HepG2 (cell line): ENCODE measurements around the gene NAPG. TPM values are rescaled to one million over a fixed set of nuclear protein-coding genes. Genes with fewer than 3 reads are reported as not detected.

Experiments
- ATAC-seq: fragments of 200-7000 bp; cut with Tn5 transposase; 3 replicates; pipeline ENCODE4 v1.9.1; 2020; ENCODE audit warnings: mild to moderate bottlenecking, moderate library complexity
- Bru-seq: library from RNA; stranded (reverse); fragments of 400-500 nt; gene quantifications from one replicate; lab custom pipeline; 2021; lab: Mats Ljungman, UMichigan
- BruChase-seq, 2 experiments: library from RNA; stranded (reverse); fragments of 400-500 nt; gene quantifications; one replicate each; lab custom pipeline; 2021; lab: Mats Ljungman, UMichigan
- BruUV-seq: library from RNA; stranded (reverse); fragments of 400-500 nt; replicated peaks from 2 replicates; lab custom pipeline; 2021; lab: Mats Ljungman, UMichigan
- CTCF ChIA-PET: fragments of 300-600 bp; formaldehyde crosslinking; extraction: SDS; loops from one replicate; lab custom pipeline; 2021; ENCODE audit warnings: low total read pairs, inconsistent platforms, low intra/inter-chr PET ratio; lab: Yijun Ruan, JAX
- POLR2A ChIA-PET: fragments of 350-600 bp; sonication (Branson Sonifier 250); formaldehyde crosslinking; loops from one replicate; lab custom pipeline; 2020; ENCODE audit warnings: antibody characterized with exemption, inconsistent platforms; lab: Yijun Ruan, JAX
- DNase-seq: peaks from one replicate; pipeline ENCODE4 v3.0.0-alpha.2; 2015; ENCODE audit warnings: low spot score
- FAIRE-seq: peaks from 3 replicates; lab custom pipeline; 2011; peaks lifted over from hg19 to GRCh38; lab: Jason Lieb, UNC
- H2AFZ ChIP-seq: one replicate; pipeline ENCODE4 v1.6.1; 2011; ENCODE audit warnings: low read length, inconsistent platforms
- H3K27ac ChIP-seq: fragments of 300-600 bp; 3 replicates; pipeline ENCODE4 v1.8.0; 2011; ENCODE audit warnings: mixed run types, mild to moderate bottlenecking, mixed read lengths, low read length, inconsistent platforms; ENCODE audit not compliant: insufficient read depth; ENCODE audit errors: extremely low read length
- H3K27me3 ChIP-seq, 2 experiments: fragments of 200-600 bp in 1 of 2; 2 replicates in 1 of 2; 3 replicates in 1 of 2; pipeline versions ENCODE4 v1.6.0 to v1.8.0; 2011; ENCODE audit warnings: low read length in 2 of 2, mild to moderate bottlenecking in 2 of 2, moderate library complexity in 2 of 2, inconsistent platforms in 1 of 2; ENCODE audit not compliant: insufficient read depth in 2 of 2, control insufficient read depth in 1 of 2
- H3K36me3 ChIP-seq, 2 experiments: fragments of 200-600 bp in 1 of 2; replicated peaks in 1 of 2; 2 replicates in 1 of 2; 3 replicates in 1 of 2; pipeline versions ENCODE4 v1.5.1 to v1.8.0; 2011; ENCODE audit warnings: low read length in 2 of 2, inconsistent platforms in 1 of 2; ENCODE audit not compliant: insufficient read depth in 2 of 2, control insufficient read depth in 1 of 2
- H3K4me1 ChIP-seq: 2 replicates; pipeline ENCODE4 v1.5.1; 2012; ENCODE audit warnings: low read length, inconsistent platforms; ENCODE audit not compliant: insufficient read depth
- H3K4me2 ChIP-seq: 2 replicates; pipeline ENCODE4 v1.6.0; 2011; ENCODE audit warnings: low read depth, low read length, inconsistent platforms
- H3K4me3 ChIP-seq, 3 experiments: fragments of 200-600 bp in 1 of 3; sonication (generic), shearing (Covaris generic) in 1 of 3; replicated peaks in 1 of 3; 2 replicates each; pipeline ENCODE4 v1.5.1; 2011 to 2016; ENCODE audit warnings: low read length in 3 of 3, inconsistent platforms in 2 of 3, low read depth in 2 of 3, mild to moderate bottlenecking in 2 of 3, control low read depth in 1 of 3, mixed read lengths in 1 of 3; ENCODE audit not compliant: insufficient read depth in 1 of 3
- H3K79me2 ChIP-seq: one replicate; pipeline ENCODE4 v1.6.1; 2011; ENCODE audit warnings: low read length, inconsistent platforms; ENCODE audit not compliant: insufficient read depth
- H3K9ac ChIP-seq: 2 replicates; pipeline ENCODE4 v1.6.0; 2011; ENCODE audit warnings: mild to moderate bottlenecking, low read depth, low read length, inconsistent platforms; ENCODE audit not compliant: insufficient read depth
- H3K9me3 ChIP-seq: 2 replicates; pipeline ENCODE4 v1.5.1; 2012; ENCODE audit warnings: mild to moderate bottlenecking, low read length
- H4K20me1 ChIP-seq: 2 replicates; pipeline ENCODE4 v1.6.0; 2011; ENCODE audit warnings: inconsistent platforms, mild to moderate bottlenecking, low read length, moderate library complexity; ENCODE audit not compliant: insufficient read depth
- FOXP1 ChIP-seq, 2 experiments: fragments of 450-650 bp in 1 of 2; IDR thresholded peaks; 2 replicates each; pipeline ENCODE4 v1.6.1; 2017 to 2018; ENCODE audit warnings: antibody characterized with exemption in 1 of 2
- MED8 ChIP-seq: sonication (generic); formaldehyde crosslinking; IDR thresholded peaks from 2 replicates; pipeline ENCODE4 v1.8.1; 2023; ENCODE audit warnings: mild to moderate bottlenecking, missing genetic modification reagents; ENCODE audit not compliant: insufficient replicate concordance
- NCOA2 ChIP-seq: sonication (generic); formaldehyde crosslinking; IDR thresholded peaks from 2 replicates; pipeline ENCODE4 v1.8.0; 2022; ENCODE audit warnings: inconsistent platforms
- NFATC3 ChIP-seq: sonication (generic); formaldehyde crosslinking; IDR thresholded peaks from 2 replicates; pipeline ENCODE4 v1.5.1; 2020; ENCODE audit warnings: mild to moderate bottlenecking, missing genetic modification reagents
- SOX6 ChIP-seq, 2 experiments: fragments of 450-650 bp in 1 of 2; sonication (generic) in 1 of 2; formaldehyde crosslinking in 1 of 2; IDR thresholded peaks; 2 replicates each; pipeline versions ENCODE4 v1.4.0 to v1.6.1; 2017 to 2020; ENCODE audit warnings: antibody characterized with exemption in 1 of 2, mild to moderate bottlenecking in 1 of 2, missing genetic modification reagents in 1 of 2
- SRSF1 ChIP-seq: fragments of 200-400 bp; formaldehyde crosslinking; optimal IDR thresholded peaks from 2 replicates; pipeline ENCODE3; 2017; ENCODE audit warnings: mild to moderate bottlenecking, low read depth, low read length, moderate library complexity
- ZNF484 ChIP-seq: sonication (generic); formaldehyde crosslinking; IDR thresholded peaks from 2 replicates; pipeline ENCODE4 v1.5.1; 2020; ENCODE audit warnings: mild to moderate bottlenecking, low read depth, missing genetic modification reagents, borderline replicate concordance
- ZNF550 ChIP-seq: sonication (generic); formaldehyde crosslinking; IDR thresholded peaks from 2 replicates; pipeline ENCODE4 v1.4.0; 2020; ENCODE audit warnings: mild to moderate bottlenecking, missing genetic modification reagents, borderline replicate concordance
- WGBS: methylation state at CpG from one replicate; pipeline ENCODE4 v1.1.6; 2017; ENCODE audit warnings: low lambda C conversion rate; 5-methylcytosine and 5-hydroxymethylcytosine counted together
- in situ Hi-C: cut with HindIII; loops from 2 replicates; pipeline ENCODE4 v1.10.0; 2017; ENCODE audit warnings: low pct_unique_long_range_greater_than_20kb; ENCODE audit not compliant: extremely low pct_ligation_motif_present
- intact Hi-C: fragments of 100-400 bp; cut with micrococcal nuclease; formaldehyde crosslinking; loops from one replicate; pipeline ENCODE4 v1.10.0; 2022; ENCODE audit not compliant: unreplicated experiment
- long read RNA-seq, 2 experiments: library from RNA in 1 of 2; library from polyadenylated mRNA in 1 of 2; stranded (forward) in 1 of 2; unstranded in 1 of 2; transcript quantifications; one replicate each; pipeline ENCODE4 v2.0.0, GENCODE V29; 2019 to 2022
- polyA minus RNA-seq, 3 experiments: library from RNA; depleted of rRNA, polyadenylated mRNA; stranded (reverse); fragments of >200 nt; gene quantifications; 2 replicates each; pipeline ENCODE4 v1.2.3, GENCODE V29; 2011; ENCODE audit warnings: low replicate concordance in 1 of 3
- polyA plus RNA-seq, 8 experiments: library from polyadenylated mRNA; depleted of rRNA in 3 of 8; stranded (reverse) in 7 of 8; unstranded in 1 of 8; fragments of >200 nt; fragmentation: Illumina TruSeq in 4 of 8; extraction: Trizol in 4 of 8; gene quantifications; 2 replicates each; pipeline versions ENCODE4 v1.2.1 to v1.2.3, GENCODE V29; 2011 to 2016; ENCODE audit warnings: low read depth in 4 of 8, missing spikeins in 1 of 8, mixed read lengths in 1 of 8; ENCODE audit not compliant: insufficient read depth in 1 of 8
- total RNA-seq, 5 experiments: library from RNA; depleted of rRNA; stranded (reverse); fragments of >200 nt; fragmentation: Illumina TruSeq; extraction: Trizol; gene quantifications; 2 replicates each; pipeline ENCODE4 v1.2.3, GENCODE V29; 2016; ENCODE audit warnings: low read depth in 1 of 5
- TF ChIP-seq, protein P1 (sequence below): sonication (generic); formaldehyde crosslinking; IDR thresholded peaks from 2 replicates; pipeline ENCODE4 v1.4.0; 2020; ENCODE audit warnings: missing genetic modification reagents, borderline replicate concordance
- TF ChIP-seq, protein P2 (sequence below), 2 experiments: sonication (generic) in 1 of 2; formaldehyde crosslinking in 1 of 2; IDR thresholded peaks; 2 replicates each; pipeline versions ENCODE4 v1.4.0 to v1.6.1; 2018 to 2020; ENCODE audit warnings: missing genetic modification reagents in 2 of 2, borderline replicate concordance in 1 of 2, low read depth in 1 of 2, mild to moderate bottlenecking in 1 of 2, missing biosample characterization in 1 of 2

The NAPG gene
- 34.4 and 46.0 TPM in 2 replicates for total RNA-seq (2016; rRNA removed; fragmentation: Illumina TruSeq; extraction: Trizol)
- 13.1 and 18.0 TPM in 2 replicates for total RNA-seq (2016; cell fraction: cytosol; rRNA removed; fragmentation: Illumina TruSeq; extraction: Trizol; ENCODE audit: low read depth)
- 33.7 and 49.2 TPM in 2 replicates for total RNA-seq (2016; cell fraction: insoluble cytoplasmic fraction; rRNA removed; fragmentation: Illumina TruSeq; extraction: Trizol)
- 16.7 and 21.2 TPM in 2 replicates for total RNA-seq (2016; cell fraction: membrane; rRNA removed; fragmentation: Illumina TruSeq; extraction: Trizol)
- total RNA-seq (2016; cell fraction: nucleus; rRNA removed; fragmentation: Illumina TruSeq; extraction: Trizol), result 34.5 and 35.6 TPM in 2 replicates
- polyA plus RNA-seq (2011; rRNA removed), result 17.0 and 19.8 TPM in 2 replicates
- polyA plus RNA-seq (2011; cell fraction: cytosol; rRNA removed), result 7.7 and 11.1 TPM in 2 replicates
- polyA plus RNA-seq (2011; cell fraction: nucleus; rRNA removed), result 10.3 and 13.3 TPM in 2 replicates
- polyA plus RNA-seq (2012), result 15.2 and 17.1 TPM in 2 replicates
- polyA plus RNA-seq (2016; cell fraction: cytosol; fragmentation: Illumina TruSeq; extraction: Trizol; ENCODE audit: low read depth), result 3.7 and 4.1 TPM in 2 replicates
- polyA plus RNA-seq (2016; cell fraction: insoluble cytoplasmic fraction; fragmentation: Illumina TruSeq; extraction: Trizol; ENCODE audit: low read depth), result 31.6 and 34.5 TPM in 2 replicates
- 7.1 and 7.2 TPM in 2 replicates for polyA plus RNA-seq (2016; cell fraction: membrane; fragmentation: Illumina TruSeq; extraction: Trizol; ENCODE audit: low read depth)
- polyA plus RNA-seq (2016; cell fraction: nucleus; fragmentation: Illumina TruSeq; extraction: Trizol; ENCODE audit: insufficient read depth, low read depth), result 35.2 and 40.1 TPM in 2 replicates
- polyA minus RNA-seq (2011; rRNA and poly(A)+ RNA removed; ENCODE audit: low replicate concordance), result 13.9 and 14.1 TPM in 2 replicates
- 13.5 and 15.2 TPM in 2 replicates for polyA minus RNA-seq (2011; cell fraction: cytosol; rRNA and poly(A)+ RNA removed)
- polyA minus RNA-seq (2011; cell fraction: nucleus; rRNA and poly(A)+ RNA removed), result 40.4 and 42.6 TPM in 2 replicates
- Bru-seq, nascent RNA, result percentile 87 among the genes with signal in this experiment
- BruChase-seq, experiment 1, labeled RNA remaining after a 6-hour chase, result percentile 92 among the genes with signal in this experiment
- BruChase-seq, experiment 2, labeled RNA remaining after a 2-hour chase, result percentile 90 among the genes with signal in this experiment
- long read RNA-seq, experiment 1, partial matches to known transcripts, result 0 of 2 reads
- long read RNA-seq, experiment 1, other reads (novel, unspliced or antisense), result 0 of 2 reads
- long read RNA-seq, experiment 2, partial matches to known transcripts, result 4 of 24 reads
- long read RNA-seq, experiment 2, other reads (novel, unspliced or antisense), result 18 of 24 reads

- in situ Hi-C loops, result no loop called here
- intact Hi-C loops, result no loop called here
- H3K79me2 ChIP-seq, result peaks cover 45% of the 10 kb centered on the region
- H3K4me2 ChIP-seq, result peak within 1 kb of the TSS; percentile 73
- peaks cover 46% of the 10 kb centered on the region for H3K4me1 ChIP-seq
- DNase-seq (peak; percentile 81), ATAC-seq (peak; percentile 87), FAIRE-seq (peak; percentile 79)
- peaks cover 0 to 4% of the 10 kb centered on the region in 2 experiments; a peak in 2 of 5 replicates for H3K27me3 ChIP-seq
- CTCF ChIA-PET, result no interaction called here
- no peaks in the 10 kb centered on the region for H3K9me3 ChIP-seq
- peak within 1 kb of the TSS; percentile 81 for H3K27ac ChIP-seq
- H2AFZ ChIP-seq, result peak within 1 kb of the TSS; percentile 67
- peak within 1 kb of the TSS; percentile 93 to 97 (median 94) for H3K4me3 ChIP-seq
- peak within 1 kb of the TSS; percentile 83 for H3K9ac ChIP-seq
- H3K36me3 ChIP-seq, result no peaks in the 10 kb centered on the region
- TSS peak; percentile 70 for BruUV-seq
- POLR2A ChIA-PET, result interaction anchor here (0.6 to 1.3 kb wide), 5 partner anchors 9 to 1819 kb away, joined by 3 to 6 read pairs (median 3); no protein-coding TSS in a partner anchor
- peaks cover 8% of the 10 kb centered on the region for H4K20me1 ChIP-seq
- WGBS, result 2% methylated on average over 34 of the region's 68 CpGs
- TF ChIP-seq SRSF1 (no peak), FOXP1 (IDR thresholded peaks at IDR 0.05) (no peak), FOXP1 (CRISPR knock-in tag; IDR thresholded peaks at IDR 0.05) (no peak), NCOA2 (CRISPR knock-in tag) (no peak), MED8 (CRISPR knock-in tag) (no peak), ZNF484 (CRISPR knock-in tag) (no peak), ZNF550 (no peak), NFATC3 (CRISPR knock-in tag) (no peak), SOX6 (IDR thresholded peaks at IDR 0.05) (no peak), SOX6 (CRISPR knock-in tag; IDR thresholded peaks at IDR 0.05) (no peak)
- TF ChIP-seq, protein P1, sequence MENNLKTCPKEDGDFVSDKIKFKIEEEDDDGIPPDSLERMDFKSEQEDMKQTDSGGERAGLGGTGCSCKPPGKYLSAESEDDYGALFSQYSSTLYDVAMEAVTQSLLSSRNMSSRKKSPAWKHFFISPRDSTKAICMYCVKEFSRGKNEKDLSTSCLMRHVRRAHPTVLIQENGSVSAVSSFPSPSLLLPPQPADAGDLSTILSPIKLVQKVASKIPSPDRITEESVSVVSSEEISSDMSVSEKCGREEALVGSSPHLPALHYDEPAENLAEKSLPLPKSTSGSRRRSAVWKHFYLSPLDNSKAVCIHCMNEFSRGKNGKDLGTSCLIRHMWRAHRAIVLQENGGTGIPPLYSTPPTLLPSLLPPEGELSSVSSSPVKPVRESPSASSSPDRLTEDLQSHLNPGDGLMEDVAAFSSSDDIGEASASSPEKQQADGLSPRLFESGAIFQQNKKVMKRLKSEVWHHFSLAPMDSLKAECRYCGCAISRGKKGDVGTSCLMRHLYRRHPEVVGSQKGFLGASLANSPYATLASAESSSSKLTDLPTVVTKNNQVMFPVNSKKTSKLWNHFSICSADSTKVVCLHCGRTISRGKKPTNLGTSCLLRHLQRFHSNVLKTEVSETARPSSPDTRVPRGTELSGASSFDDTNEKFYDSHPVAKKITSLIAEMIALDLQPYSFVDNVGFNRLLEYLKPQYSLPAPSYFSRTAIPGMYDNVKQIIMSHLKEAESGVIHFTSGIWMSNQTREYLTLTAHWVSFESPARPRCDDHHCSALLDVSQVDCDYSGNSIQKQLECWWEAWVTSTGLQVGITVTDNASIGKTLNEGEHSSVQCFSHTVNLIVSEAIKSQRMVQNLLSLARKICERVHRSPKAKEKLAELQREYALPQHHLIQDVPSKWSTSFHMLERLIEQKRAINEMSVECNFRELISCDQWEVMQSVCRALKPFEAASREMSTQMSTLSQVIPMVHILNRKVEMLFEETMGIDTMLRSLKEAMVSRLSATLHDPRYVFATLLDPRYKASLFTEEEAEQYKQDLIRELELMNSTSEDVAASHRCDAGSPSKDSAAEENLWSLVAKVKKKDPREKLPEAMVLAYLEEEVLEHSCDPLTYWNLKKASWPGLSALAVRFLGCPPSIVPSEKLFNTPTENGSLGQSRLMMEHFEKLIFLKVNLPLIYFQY, result no peak
- TF ChIP-seq, protein P2, sequence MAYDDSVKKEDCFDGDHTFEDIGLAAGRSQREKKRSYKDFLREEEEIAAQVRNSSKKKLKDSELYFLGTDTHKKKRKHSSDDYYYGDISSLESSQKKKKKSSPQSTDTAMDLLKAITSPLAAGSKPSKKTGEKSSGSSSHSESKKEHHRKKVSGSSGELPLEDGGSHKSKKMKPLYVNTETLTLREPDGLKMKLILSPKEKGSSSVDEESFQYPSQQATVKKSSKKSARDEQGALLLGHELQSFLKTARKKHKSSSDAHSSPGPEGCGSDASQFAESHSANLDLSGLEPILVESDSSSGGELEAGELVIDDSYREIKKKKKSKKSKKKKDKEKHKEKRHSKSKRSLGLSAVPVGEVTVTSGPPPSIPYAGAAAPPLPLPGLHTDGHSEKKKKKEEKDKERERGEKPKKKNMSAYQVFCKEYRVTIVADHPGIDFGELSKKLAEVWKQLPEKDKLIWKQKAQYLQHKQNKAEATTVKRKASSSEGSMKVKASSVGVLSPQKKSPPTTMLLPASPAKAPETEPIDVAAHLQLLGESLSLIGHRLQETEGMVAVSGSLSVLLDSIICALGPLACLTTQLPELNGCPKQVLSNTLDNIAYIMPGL (CRISPR knock-in tag; IDR thresholded peaks at IDR 0.05; ENCODE audit: borderline replicate concordance in 1 of 2, low read depth in 1 of 2), result peak; percentile 39 to 61; a peak in 3 of 4 replicates
These were observed at the start of gene NAPG for GRCh38 chr18:10525697-10526560. Gene NAPG, plus strand, starts transcription at chr18:10526027. Its CDS starts 76 bp downstream, at chr18:10526103.
